HG02678 (cell line): ENCODE measurements around the gene LOX.
"Not testable (repeated sequence)": the region's sequence is repeated elsewhere in the genome, so short reads cannot be mapped to it uniquely, and the experiment has no call there.

Experiments
- ATAC-seq: cut with Tn5 transposase; IDR thresholded peaks from one replicate; pipeline ENCODE4 v1.9.1; 2021; ENCODE audit warnings: mild to moderate bottlenecking, moderate library complexity; ENCODE audit not compliant: unreplicated experiment

The LOX gene

DNA sequence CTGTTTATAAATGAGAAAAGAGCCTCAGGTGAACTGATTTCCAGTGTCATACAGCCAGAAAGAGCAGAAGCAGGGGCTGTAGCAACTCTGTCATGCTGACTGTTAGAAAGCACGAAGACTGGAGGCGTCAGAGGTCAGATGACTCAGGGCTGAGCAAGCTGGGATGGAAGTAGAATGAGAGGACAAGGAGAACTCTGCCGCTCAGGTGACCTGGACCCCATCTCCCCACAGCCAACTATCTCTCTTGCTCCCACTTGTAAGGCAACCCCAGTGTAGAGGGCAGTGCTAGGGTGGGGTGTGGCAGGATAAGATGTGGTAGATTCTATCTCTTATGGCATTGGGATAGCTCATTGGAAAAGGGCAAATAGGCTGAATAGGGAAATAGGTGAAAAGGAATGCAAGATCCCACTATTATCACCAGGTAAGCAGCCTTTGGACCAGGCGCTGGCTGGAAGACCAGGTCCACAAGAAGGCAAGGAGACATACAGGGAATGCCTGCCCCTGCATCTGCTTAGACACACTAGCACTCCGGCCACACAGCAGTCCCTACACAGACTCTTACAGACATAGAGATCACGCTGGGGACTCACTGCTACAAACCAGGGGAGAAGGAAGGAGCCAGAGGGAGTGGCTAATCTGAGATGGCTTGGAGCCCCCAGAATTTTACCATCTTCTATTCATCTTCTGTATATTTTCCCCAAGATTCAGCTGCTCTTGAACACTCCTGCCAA is 21.2 kb upstream of the LOX start:
- ATAC-seq = no peak

DNA sequence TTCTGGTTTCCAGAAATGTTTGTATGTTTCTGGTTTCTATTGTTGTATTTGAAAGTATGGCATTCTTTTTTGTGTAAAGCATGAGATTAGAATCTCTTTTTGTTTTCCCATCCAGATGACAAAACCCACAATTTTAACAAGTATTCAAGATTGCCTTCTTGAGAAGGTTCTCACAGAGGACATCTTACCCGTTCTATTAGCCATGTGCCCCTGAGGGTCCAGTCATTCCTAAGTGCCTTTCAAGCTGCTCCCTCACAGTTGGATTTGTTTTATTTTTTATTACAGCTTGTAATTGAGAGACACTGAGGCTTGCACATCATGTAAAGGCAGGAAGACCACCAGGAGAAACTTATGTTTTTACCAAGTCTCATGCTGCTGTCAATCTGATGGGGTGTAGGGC is 19.3 kb upstream of the LOX start:
- ATAC-seq = no peak

DNA sequence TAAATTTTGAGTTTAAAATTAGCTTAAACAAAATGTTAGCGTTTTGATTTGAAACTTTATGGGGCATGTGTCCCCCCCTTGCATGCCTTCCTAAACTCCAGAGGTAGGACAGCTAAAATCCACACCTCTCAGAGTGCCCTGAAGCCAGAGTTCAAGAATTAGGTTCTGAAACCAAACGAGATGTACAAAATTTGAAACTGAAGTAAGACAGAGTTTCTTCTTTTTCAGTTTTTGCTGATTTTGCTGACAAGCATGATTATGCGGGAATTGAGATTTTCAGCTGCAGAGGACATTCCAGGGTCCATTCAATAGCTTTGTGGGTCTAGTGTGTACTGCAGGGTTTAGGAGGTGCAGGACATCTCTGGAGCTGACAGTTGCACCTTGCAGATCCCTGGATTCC is 17.1 kb upstream of the LOX start:
- no peak for ATAC-seq

GRCh38 chr5:122094251-122094650 is 16.2 kb upstream of the LOX start:
- ATAC-seq = not testable (repeated sequence)

GRCh38 chr5:122093415-122094180 is 15.5 kb upstream of the LOX start:
- ATAC-seq = no peak

DNA sequence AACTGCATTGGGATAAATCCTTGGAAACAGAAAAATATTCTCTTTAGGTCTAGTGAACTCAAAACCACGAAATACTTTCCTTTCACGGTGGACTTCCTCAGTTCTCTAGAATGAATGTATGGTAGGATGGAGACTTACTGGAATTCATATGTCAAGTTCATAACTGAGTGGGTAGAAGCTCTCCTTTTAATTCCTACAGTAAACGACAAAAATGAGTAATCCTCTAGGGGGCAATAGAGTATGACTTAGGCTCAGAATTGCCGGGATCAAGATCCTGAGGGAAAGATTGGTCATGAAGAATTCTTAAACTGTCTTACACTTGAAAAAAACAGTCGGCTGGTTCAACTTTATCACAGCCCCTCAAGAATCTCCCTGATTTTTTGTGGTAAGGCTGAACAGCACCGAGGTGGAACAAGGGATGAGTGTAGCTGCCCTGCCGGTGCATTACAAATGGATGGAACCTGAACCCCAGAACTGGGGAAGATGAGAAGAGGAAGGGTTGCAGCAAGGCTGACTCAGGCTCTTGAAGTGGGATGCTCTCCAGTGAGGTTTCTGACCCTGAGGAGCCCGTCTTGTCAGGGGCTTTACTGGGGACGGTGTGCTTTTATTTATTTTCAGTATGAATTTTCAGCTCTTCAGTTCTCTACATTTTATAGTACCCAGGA is 14.0 kb upstream of the LOX start:
- no peak for ATAC-seq

DNA sequence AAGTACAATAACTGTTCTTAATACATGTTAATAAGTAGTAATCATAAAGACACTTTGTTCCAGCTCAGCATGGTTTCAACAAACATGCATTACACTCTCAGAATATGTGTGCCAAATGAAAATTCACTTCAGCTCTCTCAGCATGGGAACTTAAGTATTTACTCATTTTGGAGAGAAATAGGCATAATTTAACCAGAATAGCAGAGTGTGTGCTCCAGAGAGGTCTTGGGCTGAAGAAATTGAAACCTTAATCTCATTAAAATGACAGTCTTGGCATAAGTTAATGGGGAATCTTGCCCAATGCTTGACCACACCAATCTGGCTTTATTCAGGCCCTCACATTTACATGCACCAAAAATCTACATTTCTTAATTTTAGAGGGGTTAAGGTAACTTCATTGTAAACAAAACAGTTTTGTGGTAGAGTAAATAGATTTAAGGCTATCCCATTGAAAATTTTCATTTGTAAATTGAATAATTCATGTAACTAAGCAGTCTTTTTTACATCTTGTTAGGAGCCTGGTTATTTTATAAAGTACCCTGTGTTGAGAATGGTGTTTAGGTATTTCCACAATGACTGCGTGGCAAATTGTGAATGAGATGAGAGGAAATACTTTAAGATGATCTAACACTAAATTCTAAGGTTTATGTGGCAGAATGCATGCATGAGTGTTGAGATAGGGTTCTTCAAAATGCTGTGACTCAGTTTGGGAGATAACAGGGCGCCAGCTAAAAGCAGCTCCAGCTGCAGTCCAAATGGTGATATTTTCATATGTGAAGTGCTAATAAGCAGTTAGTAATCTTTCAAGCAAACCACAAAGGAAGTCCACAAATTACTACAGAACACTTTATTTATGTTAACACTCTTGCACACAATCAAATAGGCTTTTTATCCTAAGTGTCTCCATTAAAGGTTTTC is 11.3 kb upstream of the LOX start:
- no peak for ATAC-seq

GRCh38 chr5:122085041-122085440 is 7.0 kb upstream of the LOX start:
- ATAC-seq = no peak

GRCh38 chr5:122083535-122083934 is 5.5 kb upstream of the LOX start:
- ATAC-seq = no peak

GRCh38 chr5:122081541-122081940 is 3.5 kb upstream of the LOX start:
- no peak for ATAC-seq

DNA sequence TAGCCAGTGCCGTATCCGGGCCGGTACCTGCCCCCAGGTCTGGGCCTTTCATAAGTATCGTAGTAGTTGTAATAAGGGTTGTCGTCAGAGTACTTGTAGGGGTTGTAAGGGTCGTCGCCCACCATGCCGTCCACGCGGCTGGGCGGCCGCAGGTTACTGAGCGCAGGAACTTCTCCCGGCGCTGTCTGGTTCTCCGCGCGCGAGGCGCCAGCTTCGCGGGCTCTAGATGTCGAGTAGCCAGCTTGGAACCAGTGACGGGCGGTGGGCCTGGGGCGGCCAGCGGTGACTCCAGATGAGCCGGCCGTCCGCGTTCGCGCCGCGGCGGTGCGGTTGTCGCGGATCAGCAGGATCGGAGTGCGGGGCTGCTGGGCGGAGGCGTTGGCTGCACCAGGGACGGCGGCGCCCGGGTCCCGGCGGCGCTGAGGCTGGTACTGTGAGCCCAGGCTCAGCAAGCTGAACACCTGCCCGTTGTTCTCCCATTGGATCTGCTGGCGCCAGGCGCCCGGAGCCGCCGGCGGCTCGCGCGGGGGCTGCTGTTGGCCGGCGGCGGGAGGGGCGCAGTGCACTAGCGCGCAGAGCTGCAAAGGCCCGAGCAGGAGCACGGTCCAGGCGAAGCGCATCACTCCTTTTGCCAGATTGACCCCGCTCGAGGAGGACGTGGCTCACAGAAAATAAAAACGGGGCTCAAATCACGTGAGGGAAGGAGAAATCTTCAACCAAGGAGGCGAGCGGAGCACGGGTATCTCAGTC is 518 bp downstream of the LOX start:
- ATAC-seq = peak; percentile 19

- peak; percentile 51 for ATAC-seq
Measured at GRCh38 chr5:122076669-122077365, 1.2 kb downstream of the LOX start.

DNA sequence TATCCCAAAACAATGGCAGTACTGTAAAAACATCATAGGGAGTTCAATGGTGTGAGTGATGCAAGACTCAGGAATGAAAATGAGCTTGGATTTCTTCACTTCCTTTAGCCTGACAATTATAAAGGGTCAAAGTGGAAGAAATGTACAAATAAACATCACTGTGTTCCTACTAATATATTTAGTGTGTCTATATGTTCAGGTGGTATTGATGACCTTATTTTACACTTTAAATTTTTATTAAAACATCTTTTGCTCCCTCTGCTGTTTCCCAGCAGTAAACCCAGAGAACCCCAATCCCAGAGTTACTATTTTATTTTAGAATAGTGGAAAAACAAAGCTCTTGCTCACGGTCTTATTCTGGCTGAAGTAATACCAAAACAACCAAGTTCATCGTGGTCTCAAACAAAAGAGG is 2.0 kb downstream of the LOX start:
- ATAC-seq = no peak

DNA sequence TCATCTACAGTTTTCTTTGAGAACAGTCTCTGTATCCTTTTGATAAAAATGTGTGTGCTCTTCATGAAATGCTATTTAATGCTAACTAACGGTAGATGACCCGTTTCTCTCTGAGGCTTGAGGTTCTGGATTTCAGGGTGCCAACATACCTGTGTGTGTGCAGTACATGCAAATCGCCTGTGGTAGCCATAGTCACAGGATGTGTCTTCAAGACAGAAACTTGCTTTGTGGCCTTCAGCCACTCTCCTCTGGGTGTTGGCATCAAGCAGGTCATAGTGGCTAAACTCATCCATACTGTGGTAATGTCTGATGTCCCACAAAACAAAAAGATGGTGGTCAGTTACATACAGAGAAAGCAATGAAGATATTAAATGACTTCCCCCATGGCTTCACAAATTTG is 4.2 kb downstream of the LOX start:
- ATAC-seq = no peak

GRCh38 chr5:122073018-122073417 is 5.0 kb downstream of the LOX start:
- ATAC-seq = no peak

- ATAC-seq = no peak
Measured at GRCh38 chr5:122067390-122067789, 10.7 kb downstream of the LOX start.

DNA sequence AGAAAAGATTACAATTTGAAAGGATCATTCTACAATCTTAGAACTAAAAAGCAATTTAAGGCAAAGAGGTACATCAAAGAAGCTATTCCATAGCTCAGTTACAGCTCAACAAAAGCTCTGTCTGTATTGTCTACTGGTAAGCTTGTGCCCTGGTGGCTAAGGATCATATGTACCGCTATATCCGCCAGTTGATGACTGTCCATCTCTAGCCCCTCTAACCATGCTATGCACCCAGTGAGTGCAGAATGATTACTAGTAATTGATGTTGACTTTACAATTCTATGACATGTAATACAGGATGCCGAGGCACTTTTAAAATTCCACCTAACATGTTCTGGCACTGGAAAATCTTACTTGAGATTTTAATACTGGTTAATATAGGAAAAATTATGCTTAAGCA is 13.1 kb downstream of the LOX start:
- ATAC-seq = no peak

- no peak for ATAC-seq
Measured at GRCh38 chr5:122063836-122064235, 14.2 kb downstream of the LOX start.

DNA sequence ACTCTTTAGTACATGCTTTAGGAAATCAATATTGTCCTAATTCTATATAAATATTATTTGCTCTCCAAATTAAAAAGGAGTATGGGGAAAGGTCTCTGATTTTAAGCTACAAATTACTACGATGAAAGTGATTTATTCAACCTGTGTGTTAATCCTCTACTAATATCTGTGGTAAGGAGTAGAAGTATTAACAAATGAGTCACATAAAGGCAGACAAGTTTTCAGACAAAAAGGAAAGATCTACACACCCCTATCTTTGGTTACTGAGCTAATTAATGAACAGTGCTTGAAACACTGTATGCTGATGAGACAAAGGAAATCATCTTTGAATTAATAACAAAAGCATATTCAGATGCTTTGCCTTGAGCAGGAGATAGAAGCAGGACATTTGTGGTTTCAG is 15.9 kb downstream of the LOX start:
- ATAC-seq = no peak

DNA sequence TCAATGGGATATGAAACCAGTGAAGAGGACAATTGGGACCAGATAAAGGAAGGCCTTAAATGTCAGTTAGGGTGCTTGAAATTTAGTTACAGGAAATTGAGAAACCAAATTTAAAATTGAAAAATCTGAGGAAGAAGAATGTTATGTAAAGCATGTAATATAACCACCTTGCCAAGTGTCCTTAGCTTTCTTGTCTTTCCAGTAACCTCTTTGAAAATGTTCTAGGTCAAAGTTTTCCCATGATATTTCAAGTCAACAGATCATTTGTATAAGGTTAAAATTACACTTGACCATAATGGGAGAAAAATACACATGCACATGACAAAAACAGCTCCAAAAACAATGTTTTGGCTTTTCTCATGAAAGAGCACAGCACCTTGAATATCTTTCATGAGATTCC is 21.1 kb downstream of the LOX start:
- no peak for ATAC-seq
